NCI-H2081 (cell line): Measurements from ENCODE around the gene BAHCC1.
"Not testable (repeated sequence)": the region's sequence is repeated elsewhere in the genome, so short reads cannot be mapped to it uniquely, and the experiment has no call there.

Source experiments
- DNase-seq, 2 experiments: peaks; one replicate each; lab custom pipeline; 2025; lab: John Stamatoyannopoulos, UW

BAHCC1 gene

DNA sequence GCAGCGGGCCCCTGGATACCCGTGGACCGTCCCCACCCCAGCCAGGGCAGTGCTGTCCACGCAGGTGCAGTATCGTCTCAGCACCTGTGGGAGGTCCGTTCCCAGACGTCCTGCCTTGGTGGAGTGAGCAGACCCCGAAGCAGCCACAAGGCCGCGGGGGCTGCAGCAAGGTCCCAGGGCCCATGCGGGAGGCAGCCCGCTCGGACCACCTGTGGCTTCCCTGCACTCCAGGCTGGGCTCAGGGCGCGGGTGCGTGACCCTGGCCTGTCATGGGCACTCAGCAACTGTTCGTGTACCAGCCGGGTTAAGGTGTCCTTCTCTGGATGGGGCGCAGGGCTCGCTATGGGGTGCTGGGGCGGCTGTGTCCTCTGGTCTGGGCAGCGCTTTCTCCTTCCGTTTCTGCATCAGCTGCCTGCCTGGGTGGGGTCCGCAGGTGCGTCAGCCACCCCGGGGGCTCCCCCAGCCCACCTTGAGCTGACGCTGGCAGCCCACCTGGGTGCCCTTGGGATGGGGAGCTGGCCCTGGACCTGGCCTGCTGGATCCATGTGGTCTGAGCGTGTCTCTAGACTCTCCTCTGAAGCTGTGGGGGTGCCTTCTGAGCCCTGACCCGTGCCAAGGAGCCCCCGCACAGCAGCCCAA, 18.4 kb downstream of the BAHCC1 start:
- no peak for DNase-seq

DNA sequence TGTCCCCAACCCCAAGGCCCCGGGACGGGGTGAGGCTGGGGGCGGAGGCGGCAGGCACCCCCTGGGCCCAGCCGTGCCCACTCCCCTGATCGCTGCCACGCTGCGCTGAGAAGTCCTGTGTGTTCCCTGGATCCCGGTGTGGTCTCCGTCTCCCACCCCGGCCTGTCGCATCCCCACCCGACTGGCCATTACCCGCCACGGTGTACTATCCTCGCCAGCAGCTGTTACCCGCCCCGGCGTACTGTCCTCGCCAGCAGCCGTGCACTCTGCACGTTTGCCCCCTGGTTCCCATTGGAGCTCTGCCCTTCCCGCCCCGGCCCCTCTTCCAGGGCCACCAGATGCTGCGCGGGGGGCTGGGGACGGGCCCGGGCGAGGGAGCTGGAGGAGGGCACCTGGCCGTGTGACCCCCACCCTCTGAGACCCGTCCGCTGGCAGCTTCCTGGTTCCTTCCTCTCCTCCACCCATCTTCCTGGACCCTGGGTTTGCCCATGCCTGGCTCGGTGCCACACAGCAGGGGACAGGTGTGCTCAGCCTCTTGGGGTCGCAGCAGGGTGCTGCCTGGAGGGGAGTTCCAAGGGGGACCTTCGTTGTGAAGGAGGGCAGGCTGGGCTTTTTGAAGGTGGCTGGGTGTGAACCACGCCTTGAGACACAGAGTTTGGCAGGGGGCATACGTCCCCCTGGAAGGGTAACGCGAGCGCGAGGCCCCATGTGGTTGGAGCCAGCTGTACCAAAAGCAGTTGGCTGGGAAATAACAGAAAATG, 19.7 kb downstream of the BAHCC1 start:
- peak in 1 of 2 experiments; percentile 49 for DNase-seq

DNA sequence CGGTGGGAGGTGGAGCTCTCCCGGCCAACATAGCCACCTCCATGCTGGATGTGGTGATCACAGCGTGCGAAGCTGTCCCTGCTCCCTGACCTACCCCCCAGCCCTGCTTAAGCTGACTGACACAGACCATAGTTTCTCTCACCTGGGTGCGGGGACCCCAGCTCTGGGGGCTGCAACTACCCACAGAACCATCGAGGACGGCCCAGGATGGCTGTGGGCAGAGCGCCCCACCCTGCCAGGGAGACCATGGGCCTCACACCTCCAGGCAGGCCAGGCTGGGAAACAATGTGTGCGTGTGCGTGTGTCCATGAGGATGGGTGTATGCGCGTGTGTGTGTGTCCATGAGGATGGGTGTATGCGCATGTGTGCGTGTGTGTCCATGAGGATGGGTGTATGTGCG, 20.4 kb downstream of the BAHCC1 start:
- DNase-seq = no peak

DNA sequence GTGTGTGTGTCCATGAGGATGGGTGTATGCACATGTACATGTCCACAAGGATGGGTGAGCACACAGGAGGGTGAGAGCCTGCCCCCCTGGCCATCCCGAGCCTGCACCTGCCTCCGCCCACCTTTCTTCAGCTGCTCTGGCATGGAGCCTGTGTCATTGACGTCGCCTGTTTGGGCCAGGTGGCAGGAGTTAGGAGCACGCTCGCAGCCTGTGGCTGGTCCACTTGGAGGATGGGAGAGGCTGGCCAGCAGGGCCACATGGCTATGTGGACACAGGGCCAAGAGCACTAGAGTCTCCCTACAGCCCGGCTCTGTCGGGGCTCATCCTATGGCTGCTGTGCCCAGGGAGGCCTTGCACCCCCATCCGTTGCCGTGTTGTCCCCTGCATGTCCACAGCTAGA, 21.4 kb downstream of the BAHCC1 start:
- peak; percentile 30 to 59 for DNase-seq

DNA sequence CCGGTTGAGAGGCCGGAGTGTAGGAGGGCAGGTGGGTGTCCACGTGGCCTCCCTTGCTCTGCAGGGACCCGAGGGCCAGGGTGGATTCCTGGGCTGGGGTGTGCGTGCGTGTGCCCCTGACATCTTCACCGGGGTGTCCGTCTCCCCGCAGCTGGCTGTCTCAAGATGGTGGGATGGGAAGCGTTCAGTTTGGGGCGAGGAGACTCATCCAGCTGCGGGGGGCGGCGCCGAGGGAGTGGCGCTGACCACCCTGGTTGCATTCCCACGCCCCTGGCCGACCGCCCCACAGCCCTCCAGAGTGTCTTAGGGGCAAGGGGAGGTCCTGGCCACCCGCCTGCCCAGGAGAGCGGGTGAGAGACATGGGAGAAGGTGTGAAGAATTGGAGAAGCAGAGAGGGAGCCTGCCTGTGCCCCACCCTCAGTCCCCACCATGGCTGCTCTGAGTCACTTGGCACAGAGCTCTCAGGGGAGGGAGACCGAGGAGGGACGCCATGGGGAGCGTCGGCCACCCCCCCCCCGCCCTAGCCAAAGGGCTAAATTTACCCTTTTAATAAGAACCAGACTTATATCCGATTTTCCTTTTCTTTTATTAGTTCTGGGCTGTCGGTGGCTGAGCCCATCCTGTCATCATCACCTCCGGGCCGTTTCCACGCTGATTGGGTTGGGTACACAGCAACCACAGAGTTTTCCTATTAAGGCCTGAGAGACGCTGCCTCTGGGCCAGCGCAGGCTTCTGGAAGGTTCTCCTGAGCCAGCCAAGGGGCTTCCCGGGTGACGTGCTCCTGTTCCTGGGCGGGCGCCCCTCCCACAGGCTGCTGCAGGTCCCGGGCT, 22.0 kb downstream of the BAHCC1 start:
- DNase-seq = no peak

DNA sequence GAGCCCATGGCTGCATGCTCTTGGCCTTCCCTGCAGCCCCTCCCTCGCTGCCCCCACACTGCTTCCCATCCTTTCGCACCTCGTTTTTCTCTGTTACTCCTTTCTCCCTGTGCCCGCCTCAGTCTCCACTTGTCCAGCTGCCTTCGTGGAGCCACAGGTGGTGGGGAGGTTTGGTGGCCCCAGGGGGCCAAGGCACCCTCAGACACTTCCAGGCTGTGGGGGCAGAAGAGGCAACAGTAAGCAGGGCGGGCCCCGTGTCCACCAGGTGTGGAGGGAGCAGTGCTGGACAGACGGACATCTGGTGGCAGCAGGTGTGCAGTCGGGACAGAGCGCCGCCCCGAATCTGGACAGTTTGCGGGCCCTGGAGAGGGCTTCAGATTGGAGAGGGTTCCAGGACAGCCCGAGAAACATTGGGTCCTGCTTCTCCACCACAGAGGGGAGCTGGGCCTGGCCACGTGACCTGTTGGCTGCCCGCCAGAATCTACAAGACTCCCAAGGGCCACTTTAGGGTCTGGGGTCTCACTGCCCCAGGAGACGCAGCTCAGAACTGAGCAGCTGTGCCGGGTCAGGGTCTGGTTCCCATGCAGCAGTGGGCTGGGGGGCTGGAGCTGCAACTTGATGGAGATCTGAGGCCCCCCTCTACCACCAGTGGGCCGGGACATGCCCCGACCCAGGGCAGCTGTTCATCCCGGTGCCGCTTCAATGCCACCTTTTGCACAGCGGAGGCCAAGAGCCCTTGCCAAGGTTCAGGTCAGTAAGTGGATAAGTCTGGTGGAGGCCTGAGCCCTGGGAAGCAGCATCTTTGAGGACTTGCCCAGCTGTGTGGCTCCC, 22.8 kb downstream of the BAHCC1 start:
- DNase-seq = no peak

DNA sequence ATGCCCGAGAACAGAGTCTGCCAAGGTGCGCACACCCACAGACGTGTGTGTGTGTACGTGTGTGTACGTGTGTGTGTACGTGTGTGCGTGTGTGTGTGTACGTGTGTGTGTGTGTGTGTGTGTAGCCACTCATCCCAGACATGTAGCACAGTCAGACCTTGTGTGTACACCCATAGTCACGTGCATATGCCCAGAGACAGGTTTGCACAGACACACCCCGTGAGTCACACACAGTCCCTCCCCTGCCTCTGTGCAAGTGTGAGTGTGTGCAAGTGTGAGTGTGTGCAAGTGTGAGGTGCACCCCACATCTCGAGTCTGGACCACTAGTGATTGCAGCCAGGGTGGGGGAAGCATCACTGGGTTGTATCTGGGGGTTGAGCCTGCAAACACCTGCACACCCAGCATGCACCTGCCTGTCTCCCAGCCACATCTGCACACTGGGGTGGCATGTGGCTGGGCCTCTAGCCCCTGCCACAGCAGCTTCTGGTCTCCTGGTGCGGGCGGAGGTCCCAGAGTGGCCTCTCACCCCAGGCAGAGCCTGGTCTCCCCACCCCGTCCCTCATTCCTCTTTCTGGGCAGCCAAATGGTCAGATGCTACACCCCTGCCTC, 23.6 kb downstream of the BAHCC1 start:
- DNase-seq = no peak

DNA sequence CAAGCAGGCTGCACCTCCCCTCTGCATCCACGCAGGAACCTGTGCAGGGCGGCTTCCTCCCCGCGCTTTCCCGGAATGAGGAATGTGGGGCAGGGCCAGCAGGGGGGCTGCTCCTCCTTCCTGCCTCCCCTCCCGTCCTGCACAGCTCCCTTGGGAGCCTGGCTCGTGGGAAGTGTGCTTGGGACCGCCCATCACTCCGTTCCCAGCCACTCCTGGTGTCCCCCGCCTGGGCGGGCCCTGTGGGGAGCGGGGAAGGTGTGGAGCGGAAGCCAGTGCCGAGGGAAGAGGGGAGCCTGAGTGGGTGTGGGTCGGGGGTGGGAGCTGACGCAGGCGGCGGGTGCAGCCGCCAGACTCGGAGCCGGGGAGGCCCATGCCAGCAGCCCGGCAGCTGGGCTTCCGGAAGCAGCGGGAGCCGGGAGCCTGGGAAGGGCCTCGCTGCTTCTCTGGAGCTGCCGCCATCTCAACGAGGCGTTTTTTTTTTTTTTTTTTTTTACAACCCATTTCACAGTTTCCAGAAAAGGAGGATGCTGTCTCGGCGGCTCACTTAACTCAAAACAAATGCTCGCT, 24.1 kb downstream of the BAHCC1 start:
- peak; percentile 84 to 87 for DNase-seq

DNA sequence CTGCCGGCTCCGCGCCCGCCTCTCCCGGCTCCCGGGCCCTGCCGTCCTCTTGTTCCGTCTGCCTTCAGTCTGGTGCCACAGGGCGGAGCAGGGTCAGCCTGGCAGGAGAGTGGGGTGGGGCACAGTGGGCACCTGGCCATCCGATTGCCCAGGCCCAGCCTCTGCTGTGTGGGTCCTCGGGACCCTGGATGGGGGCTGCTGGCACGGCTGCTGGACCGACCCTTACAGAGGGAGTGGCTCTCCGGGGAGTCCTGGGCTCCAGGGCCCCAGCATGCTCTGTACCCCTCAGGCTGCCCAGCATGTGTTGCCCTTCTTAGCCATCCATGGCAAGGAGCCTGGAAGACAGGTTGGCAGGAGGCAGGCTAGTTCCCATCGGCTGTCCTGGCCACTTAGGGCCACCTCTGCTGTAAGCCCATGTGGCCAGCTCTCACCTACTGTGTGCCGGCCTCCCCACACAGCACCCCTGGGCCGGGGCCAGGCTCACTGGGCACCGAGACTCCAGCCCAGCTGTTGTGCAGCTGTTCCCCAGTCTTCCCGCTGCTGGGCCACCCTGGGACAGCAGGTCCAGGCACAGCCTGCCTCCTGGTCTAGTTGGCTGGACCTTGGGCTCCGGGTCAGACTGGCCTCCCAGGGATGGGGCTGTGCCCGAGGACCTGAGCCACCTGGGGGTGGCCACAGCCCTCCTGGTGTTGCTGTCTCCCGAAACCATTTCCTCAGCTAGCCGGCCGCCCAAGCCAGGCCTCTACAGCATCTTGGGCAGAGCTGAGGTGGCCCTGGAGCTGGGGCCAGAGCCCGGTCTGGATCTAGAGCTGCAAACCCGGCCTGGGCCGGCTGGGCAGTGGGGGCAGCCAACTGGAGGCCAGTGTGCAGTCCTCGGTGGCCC, 24.9 kb downstream of the BAHCC1 start:
- no peak for DNase-seq

DNA sequence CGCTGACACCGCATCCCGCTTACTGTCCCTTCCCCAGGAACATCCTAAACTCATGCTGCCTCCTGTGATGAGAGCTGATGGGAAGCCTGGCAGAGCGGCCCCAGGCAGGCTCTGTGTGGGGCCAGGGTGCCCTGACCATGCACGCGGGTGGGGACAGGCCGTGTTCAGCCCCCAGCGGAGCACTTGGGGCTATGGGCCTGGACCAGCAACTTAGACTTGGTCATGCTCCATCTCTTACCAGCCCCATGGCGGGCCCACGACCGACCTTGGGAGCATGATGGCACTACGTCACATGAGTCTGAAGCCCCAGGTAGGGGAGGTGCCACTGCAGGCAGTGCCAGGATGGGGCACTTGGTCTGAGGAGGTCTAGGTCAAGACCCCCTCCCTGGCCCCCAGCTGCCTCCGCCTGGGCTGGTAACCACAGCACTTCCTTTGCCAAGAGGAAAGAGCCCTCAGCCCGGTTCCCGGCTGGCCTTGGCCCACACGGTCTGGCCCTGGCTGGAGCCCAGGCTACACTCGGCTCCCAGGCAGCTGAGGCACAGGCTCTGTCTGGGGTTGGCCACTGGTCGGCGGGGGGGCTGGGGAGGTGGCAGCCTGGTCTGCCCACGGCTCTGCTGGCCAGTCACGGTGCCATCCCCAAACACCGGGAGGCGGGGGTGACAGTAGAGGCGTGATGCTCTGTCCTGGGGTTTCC, 25.7 kb downstream of the BAHCC1 start:
- DNase-seq = no peak

DNA sequence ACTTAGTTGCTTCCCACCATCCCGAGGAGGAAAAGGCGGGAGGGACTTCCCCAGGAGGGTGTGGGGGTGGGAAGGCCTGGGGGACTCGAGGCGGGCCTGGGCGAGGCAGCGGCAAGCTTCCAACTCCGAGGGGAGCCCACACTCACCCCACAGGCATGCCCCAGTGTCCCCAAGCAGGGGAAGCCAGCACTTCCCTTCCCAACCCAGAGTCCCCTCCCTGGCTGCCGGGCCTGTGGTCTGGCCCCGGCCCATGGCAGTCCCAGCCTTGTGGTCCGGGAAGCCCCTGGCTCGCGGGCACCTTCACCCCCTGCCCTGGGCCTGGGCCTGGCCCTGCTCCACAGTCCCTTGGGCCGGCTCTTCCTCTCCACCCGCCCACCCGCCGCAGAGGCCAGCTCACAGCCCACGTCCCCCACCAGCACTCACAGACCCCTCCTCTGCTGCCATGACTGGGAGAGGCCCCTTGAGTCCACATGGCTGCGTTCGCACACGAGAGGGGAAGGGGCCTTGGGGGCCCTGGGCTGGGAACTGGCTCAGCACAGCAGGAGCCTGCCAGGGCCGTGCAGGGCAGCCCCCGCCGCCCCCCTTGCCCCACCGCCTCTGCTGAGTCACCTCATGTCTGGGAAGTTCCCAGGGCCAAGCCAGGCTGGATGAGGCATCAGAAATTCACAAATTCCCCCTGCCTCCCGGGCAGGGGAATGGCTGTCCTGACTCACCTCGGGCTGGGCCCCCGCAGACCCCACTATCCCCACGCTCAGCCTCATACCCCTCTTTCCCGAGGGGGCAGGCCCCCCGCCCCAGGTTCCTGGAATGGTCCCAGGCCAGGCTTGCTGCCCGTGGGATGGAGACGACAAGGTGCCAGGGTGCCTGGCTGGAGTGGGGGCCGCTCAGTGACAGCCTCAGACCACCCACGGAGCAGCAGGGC, 27.8 kb downstream of the BAHCC1 start:
- DNase-seq = no peak

DNA sequence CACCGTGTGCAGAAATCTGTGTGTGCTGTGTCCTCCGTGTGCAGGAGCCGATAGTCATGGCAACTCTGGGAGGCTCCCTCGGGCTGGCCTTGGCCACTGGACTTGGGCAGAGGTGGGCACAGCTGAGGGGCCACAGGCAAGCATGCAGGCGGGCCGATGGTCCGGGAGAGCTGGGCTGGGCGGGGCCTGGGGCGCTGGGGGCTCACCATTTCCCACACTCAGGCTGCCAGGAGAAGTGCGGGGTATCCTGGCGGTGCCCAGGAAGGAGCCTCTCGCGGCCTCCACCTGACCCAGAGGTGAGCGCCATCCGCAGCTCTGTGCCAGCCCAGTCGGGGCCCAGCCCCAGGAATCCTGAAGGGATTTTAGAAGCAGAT, 28.4 kb downstream of the BAHCC1 start:
- DNase-seq = no peak

DNA sequence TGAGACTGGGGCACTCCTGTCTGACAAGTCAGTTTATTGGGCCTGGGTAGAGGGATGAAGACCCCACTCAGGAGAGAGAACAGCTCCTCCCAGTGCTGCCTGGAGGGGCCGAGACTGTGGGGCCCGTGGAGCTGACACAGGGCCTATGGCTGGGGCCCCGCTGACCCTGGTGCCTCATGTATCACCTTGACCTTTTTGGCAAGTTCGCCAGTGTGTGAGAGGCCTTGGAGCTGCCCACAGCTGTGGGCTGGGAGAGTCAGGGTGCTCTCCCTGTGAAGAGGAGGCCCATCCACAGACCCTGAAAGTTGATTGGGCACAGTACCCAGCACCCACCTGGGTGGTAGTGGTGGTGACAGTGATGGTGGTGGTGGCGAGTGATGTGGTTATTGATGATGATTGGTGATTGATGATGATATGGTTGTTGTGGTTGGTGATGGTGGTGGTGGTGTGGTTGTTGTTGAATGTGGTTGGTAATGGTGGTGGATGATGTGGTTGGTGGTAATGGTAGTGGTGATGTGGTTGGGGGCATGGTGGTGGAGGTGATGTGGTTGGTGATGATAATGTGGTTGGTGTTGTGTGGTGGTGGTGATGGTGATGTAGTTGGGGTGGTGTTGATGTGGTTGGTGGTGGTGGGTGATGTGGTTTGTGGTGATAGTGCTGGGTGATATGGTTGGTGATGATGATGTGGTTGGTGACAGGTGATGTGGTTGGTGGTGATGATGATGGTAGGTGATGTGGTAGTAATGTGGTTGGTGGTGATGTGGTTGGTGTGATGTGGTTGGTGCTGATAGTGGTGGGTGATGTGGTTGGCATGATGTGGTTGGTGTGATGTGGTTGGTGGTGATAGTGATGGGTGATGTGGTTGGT, 29.1 kb downstream of the BAHCC1 start:
- DNase-seq = no peak

DNA sequence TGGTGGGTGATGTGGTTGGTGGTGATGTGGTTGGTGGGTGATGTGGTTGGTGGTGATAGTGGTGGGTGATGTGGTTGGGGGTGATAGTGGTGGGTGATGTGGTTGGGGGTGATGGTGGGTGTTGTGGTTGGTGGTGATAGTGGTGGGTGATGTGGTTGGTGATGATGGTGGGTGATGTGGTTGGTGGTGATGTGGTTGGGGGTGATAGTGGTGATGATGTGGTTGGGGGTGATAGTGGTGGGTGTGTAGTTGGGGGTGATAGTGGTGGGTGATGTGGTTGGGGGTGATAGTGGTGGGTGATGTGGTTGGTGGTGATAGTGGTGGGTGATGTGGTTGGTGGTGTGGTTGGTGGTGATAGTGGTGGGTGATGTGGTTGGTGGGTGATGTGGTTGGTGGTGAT, 29.8 kb downstream of the BAHCC1 start:
- not testable (repeated sequence) for DNase-seq

DNA sequence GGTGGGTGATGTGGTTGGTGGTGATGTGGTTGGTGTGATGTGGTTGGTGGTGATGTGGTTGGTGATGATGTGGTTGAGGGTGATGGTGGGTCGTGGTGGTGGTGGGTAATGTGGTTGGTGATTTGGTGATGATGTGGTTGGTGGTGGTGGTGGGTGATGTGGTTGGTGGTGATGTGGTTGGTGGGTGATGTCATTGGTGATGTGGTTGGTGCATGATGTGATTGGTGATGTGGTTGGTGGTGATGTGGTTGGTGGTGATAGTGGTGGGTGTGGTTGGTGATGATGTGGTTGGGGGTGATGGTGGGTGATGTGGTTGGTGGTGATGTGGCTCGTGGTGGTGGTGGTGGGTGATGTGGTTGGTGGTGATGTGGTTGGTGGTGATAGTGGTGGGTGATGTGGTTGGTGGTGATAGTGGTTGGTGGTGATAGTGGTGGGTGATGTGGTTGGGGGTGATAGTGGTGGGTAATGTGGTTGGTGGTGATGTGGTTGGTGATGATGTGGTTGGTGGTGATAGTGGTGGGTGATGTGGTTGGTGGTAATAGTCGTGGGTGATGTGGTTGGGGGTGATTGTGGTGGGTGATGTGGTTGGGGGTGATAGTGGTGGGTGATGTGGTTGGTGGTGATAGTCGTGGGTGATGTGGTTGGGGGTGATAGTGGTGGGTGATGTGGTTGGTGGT, 30.6 kb downstream of the BAHCC1 start:
- not testable (repeated sequence) for DNase-seq

DNA sequence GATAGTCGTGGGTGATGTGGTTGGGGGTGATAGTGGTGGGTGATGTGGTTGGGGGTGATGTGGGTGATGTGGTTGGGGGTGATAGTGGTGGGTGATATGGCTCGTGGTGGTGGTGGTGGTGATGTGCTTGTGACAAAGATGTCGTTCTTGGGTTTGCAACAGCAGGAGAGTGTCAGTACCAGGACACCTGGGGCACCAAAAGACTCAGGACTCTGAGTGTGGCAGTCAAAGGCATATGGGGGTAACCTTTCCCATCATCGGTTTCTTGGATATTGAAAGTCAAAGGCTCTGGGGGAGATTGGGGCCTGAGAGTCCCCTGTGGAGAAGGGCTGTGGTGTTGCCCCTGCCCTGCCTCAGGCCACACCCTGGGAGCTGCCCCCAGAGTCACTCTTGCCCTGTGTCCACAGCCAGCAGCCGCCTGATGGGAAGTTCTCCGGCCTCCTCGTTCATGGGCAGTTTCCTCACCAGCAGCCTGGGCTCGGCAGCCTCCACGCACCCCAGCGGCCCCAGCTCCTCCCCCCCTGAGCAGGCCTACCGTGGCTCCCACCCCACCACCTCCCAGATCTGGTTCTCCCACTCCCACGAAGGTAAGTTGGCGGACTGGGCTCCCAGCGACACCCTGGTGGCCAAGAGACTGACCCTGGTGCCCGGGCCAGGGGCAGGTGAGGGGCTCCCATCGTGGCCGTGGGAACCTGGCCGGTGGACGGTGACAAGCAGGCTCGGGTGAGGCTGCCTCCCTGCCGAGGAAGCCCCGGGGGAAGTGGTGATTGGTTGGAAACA, 31.3 kb downstream of the BAHCC1 start:
- DNase-seq = no peak
